ENCODE results near the gene HHATL. TPM values are rescaled to one million over a fixed set of nuclear protein-coding genes. Genes with fewer than 3 reads are reported as not detected.

HHATL gene
- total and polyA plus RNA-seq, 7 donors, result 37.0 to 276 (median 166) TPM

GRCh38 chr3:42712688-42713372, 10.2 kb upstream of the HHATL start:
- H3K27ac ChIP-seq, result no peak overlapping the region
- H3K4me3 ChIP-seq, result no peak overlapping the region
- no peaks in the 10 kb centered on the region for H3K36me3 ChIP-seq (ENCODE audit: insufficient read depth in 1 of 2, low read depth in 1 of 2)
- H3K9me3 ChIP-seq, result no peaks in the 10 kb centered on the region
- intact Hi-C loops (cut with DNase I), result no loop called here
- no peaks in the 10 kb centered on the region for H3K4me1 ChIP-seq
- DNase-seq (no peak), ATAC-seq (no peak)
- 72 to 82% (median 78%) methylated on average over 5 of the region's 5 CpGs for WGBS, 3 donors
- no peaks in the 10 kb centered on the region for H3K27me3 ChIP-seq (ENCODE audit: insufficient read depth in 3 of 3, low read length in 2 of 3)
- TF ChIP-seq CTCF (IDR thresholded peaks at IDR 0.05), result no peak

GRCh38 chr3:42712344-42712648, 9.7 kb upstream of the HHATL start:
- no peak for TF ChIP-seq CTCF (IDR thresholded peaks at IDR 0.05)
- H3K27ac ChIP-seq, result no peak overlapping the region
- no peaks in the 10 kb centered on the region for H3K27me3 ChIP-seq (ENCODE audit: insufficient read depth in 3 of 3, low read length in 2 of 3)
- H3K36me3 ChIP-seq (ENCODE audit: insufficient read depth in 1 of 2, low read depth in 1 of 2), result no peaks in the 10 kb centered on the region
- WGBS, 3 donors, result 94 to 96% (median 95%) methylated on average over 4 of the region's 4 CpGs
- intact Hi-C loops (cut with DNase I), result no loop called here
- DNase-seq (no peak), ATAC-seq (no peak)
- H3K4me3 ChIP-seq, result no peak overlapping the region
- H3K9me3 ChIP-seq, result no peaks in the 10 kb centered on the region
- H3K4me1 ChIP-seq, result no peaks in the 10 kb centered on the region

- intact Hi-C loops (cut with DNase I), result no loop called here
- H3K27ac ChIP-seq, result no peak overlapping the region
- TF ChIP-seq CTCF (IDR thresholded peaks at IDR 0.05), result no peak
- H3K4me3 ChIP-seq, result no peak overlapping the region
- peaks cover under 1% of the 10 kb centered on the region for H3K4me1 ChIP-seq
- H3K9me3 ChIP-seq, result no peaks in the 10 kb centered on the region
- H3K36me3 ChIP-seq (ENCODE audit: insufficient read depth in 1 of 2, low read depth in 1 of 2), result no peaks in the 10 kb centered on the region
- no peaks in the 10 kb centered on the region for H3K27me3 ChIP-seq (ENCODE audit: insufficient read depth in 3 of 3, low read length in 2 of 3)
- ATAC-seq (peak; percentile 20 to 39 (median 30)), DNase-seq (peak in 1 of 2 donors; percentile 34)
- 53 to 63% (median 55%) methylated on average over 6 of the region's 6 CpGs for WGBS, 3 donors
These were observed 9.1 kb upstream of the HHATL start for GRCh38 chr3:42711491-42712343.

- Histone ChIP-seq H3K27me3 (ENCODE audit: insufficient read depth in 3 of 3, low read length in 2 of 3) (no peaks in the 10 kb centered on the region), H3K4me1 (peaks cover 11% of the 10 kb centered on the region), H3K27ac (no peak overlapping the region), H3K36me3 (ENCODE audit: insufficient read depth in 1 of 2, low read depth in 1 of 2) (no peaks in the 10 kb centered on the region), H3K4me3 (no peak overlapping the region), H3K9me3 (no peaks in the 10 kb centered on the region)
- peak in 1 of 2 donors; percentile 38 for DNase-seq
- TF ChIP-seq CTCF (IDR thresholded peaks at IDR 0.05), result no peak
- 54 to 69% (median 59%) methylated on average over 7 of the region's 7 CpGs for WGBS, 3 donors
- peak in 2 of 4 donors; percentile 25 to 57 for ATAC-seq
- intact Hi-C loops (cut with DNase I), result no loop called here
These were observed 7.9 kb upstream of the HHATL start for GRCh38 chr3:42710323-42711021.

Measured in psoas muscle (tissue), 8 donors.